ENCODE measurements around the gene POU4F2. TPM values are rescaled to one million over a fixed set of nuclear protein-coding genes. Genes with fewer than 3 reads are reported as not detected.
"Not testable (repeated sequence)": the region's sequence is repeated elsewhere in the genome, so short reads cannot be mapped to it uniquely, and the experiment has no call there.

POU4F2 gene
- total RNA-seq, 1 experiment from 2014 or later = not detected

GRCh38 chr4:146654687-146655520, 16.2 kb downstream of the POU4F2 start:
- no peak for DNase-seq (ENCODE audit: low read depth)

- DNase-seq (ENCODE audit: low read depth) = no peak
Measured at GRCh38 chr4:146655521-146655856, 16.8 kb downstream of the POU4F2 start.

- DNase-seq (ENCODE audit: low read depth) = no peak
Measured at GRCh38 chr4:146661367-146661766, 22.7 kb downstream of the POU4F2 start.

- DNase-seq (ENCODE audit: low read depth) = not testable (repeated sequence)
Measured at GRCh38 chr4:146663968-146664311, 25.2 kb downstream of the POU4F2 start.

GRCh38 chr4:146674829-146675570, 36.3 kb downstream of the POU4F2 start:
- DNase-seq (ENCODE audit: low read depth) = no peak

Other genes with a start within 250 kb of the POU4F2 start
- 5.6 and 5.7 TPM in 2 replicates for gene SLC10A7, start 117.0 kb upstream of the POU4F2 start, total RNA-seq (2014; rRNA removed; shearing (Covaris generic))

Measured in Daoy (cell line).